Sigmoid colon (tissue), 7 donors: ENCODE measurements around the gene ZNHIT1. TPM values are rescaled to one million over a fixed set of nuclear protein-coding genes. Genes with fewer than 3 reads are reported as not detected.

Source experiments
- DNase-seq: peaks from one replicate; pipeline ENCODE4 v3.0.0-alpha.2; 2019
- H3K27ac ChIP-seq, 4 donors: fragments of 200-600 bp; sonication (generic); one replicate each; pipeline ENCODE4 v1.5.1; 2016 to 2019; ENCODE audit warnings: mild to moderate bottlenecking in 1 of 4
- H3K27me3 ChIP-seq, 3 donors: fragments of 200-600 bp; sonication (generic); one replicate each; pipeline ENCODE4 v1.5.1; 2019; ENCODE audit warnings: mild to moderate bottlenecking in 1 of 3
- H3K36me3 ChIP-seq, 4 donors: fragments of 200-600 bp; sonication (generic); one replicate each; pipeline ENCODE4 v1.5.1; 2016 to 2019
- H3K4me1 ChIP-seq, 4 donors: fragments of 200-600 bp; sonication (generic); one replicate each; pipeline ENCODE4 v1.5.1; 2017 to 2019
- H3K4me3 ChIP-seq, 4 donors: fragments of 200-600 bp; sonication (generic); one replicate each; pipeline ENCODE4 v1.5.1; 2017 to 2019; ENCODE audit warnings: mild to moderate bottlenecking in 2 of 4, moderate library complexity in 1 of 4
- H3K9me3 ChIP-seq, 4 donors: fragments of 200-600 bp in 3 of 4; sonication (generic) in 3 of 4; one replicate each; pipeline versions ENCODE4 v1.5.1 to v1.6.1; 2013 to 2019
- EP300 ChIP-seq, 4 donors: sonication (generic); formaldehyde crosslinking; IDR thresholded peaks; one replicate each; pipeline ENCODE4 v1.6.1; 2017; ENCODE audit warnings: antibody characterized with exemption in 4 of 4
- POLR2A ChIP-seq, 2 donors: fragments of 450-650 bp; IDR thresholded peaks; one replicate each; pipeline ENCODE4 v1.6.1; 2016; ENCODE audit warnings: antibody characterized with exemption in 2 of 2, mild to moderate bottlenecking in 2 of 2, moderate library complexity in 2 of 2
- POLR2AphosphoS5 ChIP-seq, 4 donors: sonication (generic); formaldehyde crosslinking; IDR thresholded peaks; one replicate each; pipeline ENCODE4 v1.6.1; 2017; ENCODE audit warnings: antibody characterized with exemption in 4 of 4
- WGBS, 2 donors: extraction: QIAGEN DNeasy Blood & Tissue Kit; methylation state at CpG; one replicate each; pipeline ENCODE4 v1.1.7; 2013; 5-methylcytosine and 5-hydroxymethylcytosine counted together
- intact Hi-C: fragments of 100-400 bp; cut with DNase I; formaldehyde crosslinking; loops from one replicate; pipeline ENCODE4 v1.15.1; 2023
- polyA plus RNA-seq, 3 donors: library from polyadenylated mRNA; stranded (reverse); fragments of 200-250 nt; gene quantifications; one replicate each; pipeline ENCODE4 v1.2.3, GENCODE V29; 2013
- total RNA-seq, 4 donors: library from RNA; depleted of rRNA; stranded (reverse); fragments of >200 nt; gene quantifications; one replicate each; pipeline ENCODE4 v1.1.0, GENCODE V29; 2016
- TF ChIP-seq, protein P1 (sequence below), 4 experiments: fragments of 450-650 bp in 3 of 4; fragments of 200-600 bp in 1 of 4; IDR thresholded peaks; one replicate each; pipeline ENCODE4 v1.5.1; 2016 to 2019; ENCODE audit warnings: antibody characterized with exemption in 4 of 4, mild to moderate bottlenecking in 3 of 4, moderate library complexity in 2 of 4
- donor health status: healthy with polysubstance abuse.
- donor health status: Bipolar disorder and iron deficiency.
- donor health status: healthy.

Gene ZNHIT1
- total and polyA plus RNA-seq, 7 donors: 64.8 to 200 (median 97.4) TPM

DNA sequence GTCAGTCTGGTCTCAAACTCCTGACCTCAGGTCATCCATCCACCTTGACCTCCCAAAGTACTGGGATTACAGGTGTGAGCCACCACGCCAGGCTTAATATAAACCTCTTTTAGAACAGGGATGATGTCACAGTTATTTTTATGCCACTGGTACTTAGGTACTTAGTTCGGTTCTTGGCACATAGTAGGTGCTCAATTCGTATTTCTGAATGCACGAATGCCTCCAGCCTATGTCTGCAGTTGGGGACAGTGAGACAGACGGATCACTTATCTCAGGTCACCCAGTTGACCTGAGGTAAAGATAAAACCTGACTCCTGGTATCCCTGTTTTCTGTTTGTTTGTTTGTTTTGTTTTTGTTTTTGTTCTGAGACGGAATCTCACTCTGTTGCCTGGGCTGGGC, 31.8 kb upstream of the ZNHIT1 start:
- no peak for DNase-seq
- Histone ChIP-seq H3K36me3 (no peaks in the 10 kb centered on the region), H3K27me3 (peaks cover 2 to 45% (median 33%) of the 10 kb centered on the region in 3 donors), H3K4me3 (no peak overlapping the region), H3K27ac (no peak overlapping the region), H3K4me1 (no peaks in the 10 kb centered on the region), H3K9me3 (no peaks in the 10 kb centered on the region)
- WGBS, 2 donors: 63 to 79% methylated on average over 6 of the region's 6 CpGs
- TF ChIP-seq POLR2A (IDR thresholded peaks at IDR 0.05) (no peak), POLR2AphosphoS5 (IDR thresholded peaks at IDR 0.05) (no peak), EP300 (IDR thresholded peaks at IDR 0.05) (no peak)
- TF ChIP-seq, protein P1, sequence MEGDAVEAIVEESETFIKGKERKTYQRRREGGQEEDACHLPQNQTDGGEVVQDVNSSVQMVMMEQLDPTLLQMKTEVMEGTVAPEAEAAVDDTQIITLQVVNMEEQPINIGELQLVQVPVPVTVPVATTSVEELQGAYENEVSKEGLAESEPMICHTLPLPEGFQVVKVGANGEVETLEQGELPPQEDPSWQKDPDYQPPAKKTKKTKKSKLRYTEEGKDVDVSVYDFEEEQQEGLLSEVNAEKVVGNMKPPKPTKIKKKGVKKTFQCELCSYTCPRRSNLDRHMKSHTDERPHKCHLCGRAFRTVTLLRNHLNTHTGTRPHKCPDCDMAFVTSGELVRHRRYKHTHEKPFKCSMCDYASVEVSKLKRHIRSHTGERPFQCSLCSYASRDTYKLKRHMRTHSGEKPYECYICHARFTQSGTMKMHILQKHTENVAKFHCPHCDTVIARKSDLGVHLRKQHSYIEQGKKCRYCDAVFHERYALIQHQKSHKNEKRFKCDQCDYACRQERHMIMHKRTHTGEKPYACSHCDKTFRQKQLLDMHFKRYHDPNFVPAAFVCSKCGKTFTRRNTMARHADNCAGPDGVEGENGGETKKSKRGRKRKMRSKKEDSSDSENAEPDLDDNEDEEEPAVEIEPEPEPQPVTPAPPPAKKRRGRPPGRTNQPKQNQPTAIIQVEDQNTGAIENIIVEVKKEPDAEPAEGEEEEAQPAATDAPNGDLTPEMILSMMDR (IDR thresholded peaks at IDR 0.05): no peak
- intact Hi-C loops: no loop called here

DNA sequence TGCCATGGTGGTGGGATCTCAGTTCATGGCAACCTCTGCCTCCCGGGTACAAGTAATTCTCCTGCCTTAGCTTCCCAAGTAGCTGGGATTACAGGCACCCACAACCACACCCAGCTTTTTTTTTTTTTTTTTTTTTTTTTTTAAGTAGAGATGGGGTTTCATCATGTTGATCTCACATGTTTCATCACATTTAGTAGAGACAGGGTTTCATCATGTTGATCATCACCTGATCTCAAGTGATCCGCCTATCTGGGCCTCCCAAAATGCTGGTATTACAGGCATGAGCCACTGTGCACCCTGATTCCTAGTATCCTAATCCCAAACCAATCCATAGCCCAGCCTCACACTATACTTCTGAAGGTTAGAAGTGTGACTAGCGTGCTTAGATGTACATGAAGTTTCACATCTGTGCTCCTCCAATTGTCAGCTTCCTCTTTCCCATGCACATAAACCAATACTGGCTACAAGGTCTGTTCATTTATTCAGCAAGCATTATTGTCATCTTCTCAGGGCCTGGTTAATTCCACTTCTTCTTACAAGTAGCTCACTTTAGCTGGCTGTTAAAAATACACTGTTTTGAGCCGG, 31.0 kb upstream of the ZNHIT1 start:
- 84 to 89% methylated on average over 4 of the region's 4 CpGs for WGBS, 2 donors
- H3K4me3 ChIP-seq: no peak overlapping the region

DNA sequence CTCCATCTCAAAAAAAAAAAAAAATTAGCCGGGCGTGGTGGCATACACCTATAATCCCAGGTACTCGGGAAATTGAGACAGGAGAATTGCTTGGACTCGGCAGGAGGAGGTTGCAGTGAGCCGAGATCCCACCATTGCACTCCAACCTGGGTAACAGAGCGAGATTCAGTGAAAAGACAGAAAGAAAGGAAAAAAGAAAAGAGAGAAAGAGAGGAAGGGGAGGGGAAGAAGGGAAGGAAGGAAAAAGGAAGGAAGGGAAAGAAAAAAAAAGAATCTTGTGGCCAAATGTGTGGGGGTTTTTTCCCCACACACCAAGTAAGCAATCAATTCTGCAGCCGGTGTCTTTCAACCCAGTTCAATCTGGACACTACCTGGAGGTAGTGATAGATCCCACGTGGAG, 28.9 kb upstream of the ZNHIT1 start:
- no peak for TF ChIP-seq POLR2A (IDR thresholded peaks at IDR 0.05)
- TF ChIP-seq POLR2AphosphoS5 (IDR thresholded peaks at IDR 0.05): no peak
- no peak for TF ChIP-seq EP300 (IDR thresholded peaks at IDR 0.05)
- TF ChIP-seq, protein P1 (IDR thresholded peaks at IDR 0.05): no peak
- no peak overlapping the region for H3K27ac ChIP-seq
- 68 to 83% methylated on average over 8 of the region's 8 CpGs for WGBS, 2 donors
- no peak overlapping the region for H3K4me3 ChIP-seq
- peaks cover 0 to 26% (median 7%) of the 10 kb centered on the region in 3 donors for H3K27me3 ChIP-seq
- no peaks in the 10 kb centered on the region for H3K36me3 ChIP-seq
- intact Hi-C loops: no loop called here
- H3K4me1 ChIP-seq: no peaks in the 10 kb centered on the region
- no peaks in the 10 kb centered on the region for H3K9me3 ChIP-seq
- DNase-seq: no peak

More for the DNA sequence above, 31.0 kb upstream of the ZNHIT1 start:
- Histone ChIP-seq H3K9me3 (no peaks in the 10 kb centered on the region), H3K27ac (no peak overlapping the region), H3K36me3 (no peaks in the 10 kb centered on the region), H3K4me1 (no peaks in the 10 kb centered on the region), H3K27me3 (peaks cover 0 to 38% (median 26%) of the 10 kb centered on the region in 3 donors)
- intact Hi-C loops: no loop called here
- no peak for DNase-seq
- TF ChIP-seq, protein P1 (IDR thresholded peaks at IDR 0.05): no peak
- TF ChIP-seq POLR2A (IDR thresholded peaks at IDR 0.05): no peak
- TF ChIP-seq POLR2AphosphoS5 (IDR thresholded peaks at IDR 0.05): no peak
- TF ChIP-seq EP300 (IDR thresholded peaks at IDR 0.05): no peak

DNA sequence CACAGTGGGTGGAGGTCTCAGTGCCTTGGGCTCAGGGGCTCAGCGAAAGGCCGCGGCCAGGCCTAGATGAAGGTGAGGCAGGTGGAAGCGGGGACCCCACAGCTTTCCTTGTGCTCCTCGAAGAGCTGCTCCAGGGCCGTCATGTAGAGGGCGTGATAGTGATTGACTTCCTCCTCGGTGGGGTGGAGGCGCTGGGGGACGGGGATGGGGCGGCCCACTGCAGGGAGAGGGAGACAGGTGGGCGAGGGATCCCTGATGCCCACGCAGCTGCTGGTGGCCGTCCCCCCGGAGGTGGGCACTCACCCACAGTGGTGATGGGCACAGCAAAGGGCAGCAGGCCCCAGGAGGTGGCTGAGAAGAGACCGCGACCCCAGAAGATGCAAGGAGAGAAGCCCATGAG, 22.1 kb upstream of the ZNHIT1 start:
- Histone ChIP-seq H3K4me3 (no peak overlapping the region), H3K4me1 (no peaks in the 10 kb centered on the region), H3K27me3 (peaks cover 2 to 71% (median 16%) of the 10 kb centered on the region in 3 donors), H3K9me3 (no peaks in the 10 kb centered on the region), H3K27ac (no peak overlapping the region), H3K36me3 (no peaks in the 10 kb centered on the region)
- WGBS, 2 donors: 87 to 93% methylated on average over 17 of the region's 17 CpGs
- intact Hi-C loops: loop anchor here (10.0 kb wide), 1 partner anchor 51 kb away; no protein-coding TSS in a partner anchor
- no peak for TF ChIP-seq POLR2A (IDR thresholded peaks at IDR 0.05)
- TF ChIP-seq, protein P1 (IDR thresholded peaks at IDR 0.05): no peak
- no peak for TF ChIP-seq POLR2AphosphoS5 (IDR thresholded peaks at IDR 0.05)
- TF ChIP-seq EP300 (IDR thresholded peaks at IDR 0.05): no peak
- no peak for DNase-seq
